Right ventricle myocardium superior (tissue), 1 donor: ENCODE measurements around the gene KLRG1. TPM values are rescaled to one million over a fixed set of nuclear protein-coding genes. Genes with fewer than 3 reads are reported as not detected.

Source experiments
- ATAC-seq: fragments of 200-7000 bp; cut with Tn5 transposase; one replicate; pipeline ENCODE4 v1.9.1; 2020; ENCODE audit warnings: mild to moderate bottlenecking; ENCODE audit not compliant: poor library complexity
- DNase-seq: peaks from one replicate; pipeline ENCODE4 v3.0.0-alpha.2; 2020
- intact Hi-C: fragments of 100-400 bp; cut with DNase I; formaldehyde crosslinking; loops from one replicate; pipeline ENCODE4 v1.11.2; 2022
- long read RNA-seq: library from polyadenylated mRNA; unstranded; transcript quantifications from one replicate; pipeline ENCODE4 v2.0.0, GENCODE V29; 2021
- total RNA-seq: library from RNA; stranded (reverse); fragmentation: NEBNext Ultra II Directional; extraction: Animal tissue kit (Norgen Biotek cat#: 25700); gene quantifications from one replicate; pipeline ENCODE4 v1.2.1, GENCODE V29; 2021
- donor health status: DM: no; HTN: yes; CAD: no; lungs with severe emphysema.

Gene KLRG1
- 4.8 TPM for total RNA-seq
- long read RNA-seq, partial matches to known transcripts: 0 of 6 reads
- long read RNA-seq, other reads (novel, unspliced or antisense): 3 of 6 reads

DNA sequence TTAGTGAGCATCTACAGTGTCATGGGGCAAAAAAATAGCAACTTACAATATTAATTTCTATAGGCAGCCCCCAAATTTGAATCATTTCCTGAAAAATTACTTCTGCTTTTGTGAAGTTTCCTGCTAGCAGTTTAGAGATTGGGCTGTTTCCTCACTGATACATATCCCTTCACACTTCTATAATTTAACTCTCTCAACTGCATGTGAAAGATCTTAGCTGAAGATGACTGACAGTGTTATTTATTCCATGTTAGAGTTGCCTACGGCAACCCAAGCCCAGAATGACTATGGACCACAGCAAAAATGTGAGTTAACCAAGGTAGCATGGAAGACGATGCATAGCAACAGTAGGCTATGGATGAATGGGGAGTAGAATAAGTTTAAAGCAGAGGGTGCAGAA, at the start of gene KLRG1:
TSS of gene KLRG1 (plus strand) at position 134 of the 400 bp plus-strand sequence. CDS start at position 224, 90 bp downstream.
- DNase-seq (no peak), ATAC-seq (no peak)
- intact Hi-C loops: no loop called here

- ATAC-seq (no peak), DNase-seq (no peak)
- intact Hi-C loops: no loop called here
Measured at GRCh38 chr12:8941691-8942478, 47.5 kb upstream of the KLRG1 start.

- DNase-seq (no peak), ATAC-seq (no peak)
- intact Hi-C loops: no loop called here
Measured at GRCh38 chr12:8943565-8944186, 45.7 kb upstream of the KLRG1 start.

DNA sequence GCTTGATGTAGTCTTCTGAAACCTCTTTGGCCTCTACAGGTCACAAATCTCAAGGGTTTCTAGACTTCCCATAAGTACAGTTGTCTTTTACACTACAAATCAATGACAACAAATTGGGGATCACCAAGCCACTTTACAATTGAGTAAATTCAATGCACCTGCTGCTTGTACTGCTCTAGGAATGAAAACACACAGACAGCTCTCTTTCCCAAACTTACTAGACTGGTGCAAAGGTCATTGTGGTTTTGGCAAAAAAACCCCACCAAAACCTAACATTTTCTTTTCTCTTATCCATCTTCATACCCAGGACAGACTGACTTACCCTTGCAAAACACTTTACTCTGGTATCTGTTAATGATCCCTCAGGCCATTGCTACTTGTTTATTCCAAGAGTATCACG, 42.6 kb upstream of the KLRG1 start:
- intact Hi-C loops: no loop called here
- DNase-seq: no peak
- ATAC-seq: no peak

- DNase-seq: no peak
- ATAC-seq: no peak
- intact Hi-C loops: no loop called here
Measured at GRCh38 chr12:8947737-8948136, 41.6 kb upstream of the KLRG1 start.

DNA sequence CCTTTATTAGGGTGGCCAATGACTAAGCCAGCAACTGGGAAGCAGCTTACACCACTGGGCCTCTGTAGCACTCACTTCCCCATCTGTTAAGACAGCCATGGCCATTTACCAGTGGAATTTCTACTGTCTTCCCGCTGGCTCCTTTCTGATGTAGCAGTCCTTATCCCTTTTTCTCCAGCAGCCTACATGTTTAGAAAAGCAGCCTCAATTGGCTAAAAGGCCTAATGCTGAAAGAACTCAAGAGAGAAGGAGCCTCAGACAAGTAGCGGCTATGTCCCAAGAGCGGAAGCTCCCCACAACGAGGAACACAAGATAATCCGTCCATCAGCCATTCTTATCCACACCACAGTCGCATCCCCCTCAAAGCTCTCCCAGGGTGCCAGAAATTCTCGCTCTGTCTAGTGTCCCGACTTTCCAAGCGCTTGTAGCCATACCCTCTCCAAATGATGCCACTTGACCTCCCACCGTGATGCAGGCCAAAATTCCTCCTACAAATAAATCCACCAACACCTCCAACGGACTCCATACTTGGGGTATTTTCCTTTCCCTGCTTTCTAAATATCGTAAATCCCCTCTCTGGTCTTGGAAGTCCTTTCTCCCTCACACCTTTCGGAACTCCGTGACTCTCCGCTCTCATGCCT, 40.5 kb upstream of the KLRG1 start:
- no peak for DNase-seq
- ATAC-seq: no peak
- intact Hi-C loops: no loop called here

DNA sequence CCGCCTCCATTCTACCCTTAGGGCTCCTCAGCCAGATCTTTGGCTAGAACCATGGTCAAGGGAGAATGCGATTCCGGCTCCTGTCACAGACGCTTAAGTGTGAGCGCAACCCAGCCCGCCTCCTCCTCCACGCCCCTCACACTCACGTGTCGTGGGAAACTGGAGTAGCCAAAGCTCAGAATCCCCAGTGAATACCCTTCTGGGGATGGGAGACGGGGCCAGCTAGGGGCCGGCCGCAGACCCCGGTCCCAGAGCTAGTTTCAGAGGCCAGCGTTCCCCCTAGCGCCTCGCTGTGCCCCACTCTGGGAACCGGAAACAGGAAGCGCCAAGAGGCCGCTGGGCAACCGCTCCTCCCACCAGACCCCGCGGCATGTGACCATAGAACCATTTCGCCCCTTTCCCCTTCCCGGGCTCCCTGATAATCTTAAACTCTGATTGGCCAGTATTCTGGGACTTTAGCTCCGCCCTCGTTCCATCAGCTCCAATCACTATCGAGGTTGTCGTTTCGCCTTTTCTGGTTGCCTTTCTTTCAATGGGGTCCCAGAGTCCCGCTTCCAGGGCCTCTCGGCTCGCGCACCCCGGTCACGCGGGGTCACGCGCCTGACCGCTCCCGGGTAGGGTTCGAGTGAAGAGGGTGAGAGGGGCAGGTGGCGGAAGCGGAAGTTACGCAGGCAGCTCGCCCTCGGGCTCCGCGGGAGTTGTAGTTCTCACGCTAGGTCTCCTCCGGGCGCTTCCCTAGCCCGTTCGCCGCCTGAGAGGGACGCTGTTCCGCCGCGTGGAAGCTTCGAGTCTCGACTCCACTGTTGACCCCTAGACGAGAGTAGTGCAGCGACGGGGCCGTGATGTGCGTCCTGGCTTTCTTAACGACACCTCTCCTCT, 39.8 kb upstream of the KLRG1 start, which contains the start of gene M6PR:
TSS of gene M6PR (minus strand) at position 304 of the 879 bp plus-strand sequence. CDS start 3,241 bp downstream, outside the sequence.
- ATAC-seq (peak; percentile 98), DNase-seq (peak; percentile 96)
- intact Hi-C loops: loop anchor here (5.0 kb wide), 1 partner anchor 88 kb away; no protein-coding TSS in a partner anchor

DNA sequence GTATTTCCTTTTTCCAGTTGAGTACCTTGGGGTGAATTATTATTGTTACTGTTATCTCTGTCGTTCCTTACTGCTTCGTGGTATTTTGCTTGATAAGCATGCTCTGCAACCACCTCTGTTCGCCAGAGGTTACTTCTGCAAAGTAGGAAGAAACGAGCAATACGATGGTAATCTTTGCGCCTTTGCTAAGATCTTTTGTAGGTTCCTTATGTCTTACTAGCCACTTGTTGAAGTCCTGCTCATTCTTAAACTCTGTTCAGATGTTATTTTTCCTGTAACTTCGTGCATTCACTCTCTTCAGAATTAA, 39.2 kb upstream of the KLRG1 start:
- intact Hi-C loops: loop anchor here (5.0 kb wide), 1 partner anchor 87 kb away; no protein-coding TSS in a partner anchor
- ATAC-seq (no peak), DNase-seq (no peak)

DNA sequence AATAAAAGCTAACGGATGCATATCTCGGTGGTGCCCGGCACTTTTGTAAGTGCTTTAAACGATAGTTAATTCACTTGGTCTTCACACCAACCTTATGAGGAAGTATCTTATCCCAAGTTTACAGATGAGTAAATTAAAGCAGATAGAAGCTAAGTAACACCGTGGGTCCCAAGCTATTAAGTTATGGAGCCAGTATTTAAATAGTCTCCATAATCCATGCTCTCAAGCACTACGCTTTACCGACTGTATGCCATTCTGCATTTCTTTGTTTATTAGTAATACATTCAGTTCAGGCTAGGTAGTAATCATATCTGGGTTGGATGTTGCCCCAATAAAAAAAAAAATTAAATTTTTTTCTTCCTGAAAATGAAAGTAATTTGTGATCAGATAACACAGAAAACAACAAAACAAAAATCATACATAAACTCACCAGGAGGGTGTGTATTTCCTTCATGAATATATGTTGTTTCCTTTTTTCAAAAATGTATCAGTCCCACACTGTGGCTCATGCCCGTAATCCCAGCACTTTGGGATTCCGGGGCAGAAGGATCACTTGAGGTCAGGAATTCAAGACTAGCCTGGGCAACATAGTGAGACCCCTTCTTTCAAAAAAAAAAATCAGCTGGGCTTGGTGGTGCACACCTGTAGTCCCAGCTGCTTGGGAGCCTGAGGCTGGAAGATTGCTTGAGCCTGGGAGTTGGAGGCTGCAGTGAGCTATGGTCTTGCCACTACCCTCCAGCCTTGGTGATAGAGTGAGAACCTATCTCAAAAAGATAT, 38.5 kb upstream of the KLRG1 start:
- ATAC-seq: no peak
- no peak for DNase-seq
- intact Hi-C loops: loop anchor here (5.0 kb wide), 1 partner anchor 86 kb away; no protein-coding TSS in a partner anchor

DNA sequence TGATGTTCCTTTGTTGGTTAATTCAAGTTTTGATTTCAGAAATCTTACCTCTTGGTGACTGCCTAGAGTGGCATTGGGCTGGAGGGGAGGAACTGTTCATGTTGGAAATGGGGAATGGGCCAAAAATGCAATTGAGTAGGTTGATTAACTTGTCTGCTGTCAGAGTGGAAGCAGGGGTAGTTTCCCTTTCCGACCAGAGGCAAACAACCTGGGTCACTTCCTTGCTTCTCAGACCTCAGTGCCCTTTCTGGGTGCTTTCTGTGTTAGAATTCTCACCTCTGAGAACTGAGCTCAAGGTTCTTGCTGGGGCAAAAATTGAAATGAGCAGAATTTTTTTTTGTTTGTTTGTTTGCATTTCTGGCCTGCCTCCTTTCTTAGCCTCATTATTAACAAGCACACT, 37.6 kb upstream of the KLRG1 start:
- DNase-seq (no peak), ATAC-seq (no peak)
- intact Hi-C loops: loop anchor here (5.0 kb wide), 1 partner anchor 86 kb away; no protein-coding TSS in a partner anchor

DNA sequence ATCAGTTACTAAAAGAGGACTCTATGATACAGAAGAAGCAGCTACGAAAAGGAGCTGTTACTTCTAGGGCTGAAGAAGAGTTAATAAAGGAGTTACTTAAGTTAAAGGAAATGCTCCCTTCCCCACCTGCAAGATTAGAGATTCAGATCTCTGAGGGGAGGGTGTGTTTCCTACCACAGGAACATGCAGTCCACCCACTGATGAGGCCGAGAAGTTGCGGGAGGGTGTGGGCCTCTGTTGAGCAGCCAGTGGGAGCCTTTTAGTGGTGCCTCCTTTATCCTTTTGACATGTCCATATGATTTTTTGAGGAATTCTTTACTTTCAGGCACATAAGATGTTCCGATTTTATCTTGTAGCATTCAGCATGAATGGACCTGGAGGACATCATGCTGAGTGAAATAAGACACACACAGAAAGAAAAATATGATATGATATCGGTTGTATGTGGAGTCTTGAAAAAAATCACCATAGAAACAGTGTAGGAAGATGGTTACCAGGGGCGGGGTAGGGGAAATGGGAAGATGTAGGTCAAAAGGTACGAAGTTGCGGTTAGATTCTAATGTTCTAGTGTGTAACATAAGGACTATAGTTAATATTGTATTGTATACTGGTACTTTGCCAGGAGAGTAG, 35.5 kb upstream of the KLRG1 start:
- intact Hi-C loops: loop anchor here (5.0 kb wide), 1 partner anchor 83 kb away; no protein-coding TSS in a partner anchor
- ATAC-seq: no peak

DNA sequence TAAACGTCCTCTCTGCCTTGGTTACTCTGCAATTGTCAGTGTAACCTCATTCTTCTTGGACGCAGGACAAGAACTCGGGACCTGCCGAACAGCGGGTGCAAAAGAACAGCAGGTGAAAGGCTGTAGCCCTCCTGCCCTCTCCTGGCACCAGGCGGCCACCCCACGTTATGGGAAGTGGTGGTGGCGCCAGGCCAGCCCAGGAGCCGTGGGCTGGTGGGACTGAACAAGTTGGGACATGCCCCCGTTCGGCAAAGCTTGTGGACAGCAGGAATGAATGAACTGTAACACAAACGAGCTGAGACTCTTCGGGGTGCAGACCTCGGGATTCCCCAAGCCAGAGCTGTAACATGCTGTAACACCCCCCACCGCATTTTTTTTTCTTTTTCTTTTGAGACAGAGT, 33.3 kb upstream of the KLRG1 start:
- ATAC-seq (no peak), DNase-seq (no peak)
- intact Hi-C loops: no loop called here

More for the DNA sequence above, 35.5 kb upstream of the KLRG1 start:
- DNase-seq: no peak

GRCh38 chr12:8956772-8957171, 32.6 kb upstream of the KLRG1 start:
- DNase-seq: peak; percentile 44

DNA sequence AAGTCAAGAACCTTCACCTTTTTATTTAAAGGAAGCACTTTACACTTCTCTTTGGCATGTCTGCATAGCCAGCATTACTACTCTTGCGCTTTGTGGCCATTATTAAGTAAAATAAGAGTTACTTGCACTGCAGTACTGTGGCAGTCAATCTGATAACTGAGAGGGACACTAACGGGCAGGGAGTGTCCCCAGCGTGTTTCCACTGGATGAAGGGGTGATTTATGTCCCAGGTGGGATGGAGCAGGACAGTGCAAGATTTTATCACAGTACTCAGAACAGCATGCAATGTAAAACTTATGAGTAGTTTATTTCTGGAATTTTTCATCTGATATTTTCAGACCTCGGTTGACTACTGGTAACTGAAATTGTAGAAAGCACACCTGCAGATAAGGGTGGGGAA, 31.8 kb upstream of the KLRG1 start:
- DNase-seq: no peak
- intact Hi-C loops: no loop called here
- no peak for ATAC-seq

More at GRCh38 chr12:8956772-8957171, 32.6 kb upstream of the KLRG1 start:
- intact Hi-C loops: no loop called here
- peak; percentile 73 for ATAC-seq

- ATAC-seq (no peak), DNase-seq (no peak)
- intact Hi-C loops: no loop called here
Measured at GRCh38 chr12:8958066-8958465, 31.3 kb upstream of the KLRG1 start.

DNA sequence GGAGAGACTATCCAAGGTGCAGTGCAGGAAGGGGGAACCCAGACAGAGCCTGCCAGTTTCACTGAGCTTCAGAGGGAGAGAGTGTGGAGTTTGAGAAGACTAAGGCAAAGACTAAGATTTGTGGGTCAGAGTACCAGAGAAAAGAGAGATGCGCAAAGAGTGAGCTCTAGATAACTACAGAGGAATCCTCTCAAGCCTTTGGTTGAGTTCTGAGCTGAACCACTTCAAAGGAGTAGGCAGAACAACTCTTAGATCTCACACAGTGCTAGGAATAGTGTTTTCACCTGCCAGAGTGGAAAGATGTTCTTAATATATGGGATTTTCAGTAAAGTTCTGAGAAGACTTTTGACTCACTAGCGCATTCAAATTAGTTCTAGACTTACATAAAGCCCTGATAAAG, 29.2 kb upstream of the KLRG1 start:
- no peak for DNase-seq
- intact Hi-C loops: no loop called here
- ATAC-seq: no peak

- ATAC-seq (no peak), DNase-seq (no peak)
- intact Hi-C loops: no loop called here
Measured at GRCh38 chr12:8968761-8969160, 20.6 kb upstream of the KLRG1 start.
